HepG2 (cell line): ENCODE measurements around the gene CEP170. TPM values are rescaled to one million over a fixed set of nuclear protein-coding genes. Genes with fewer than 3 reads are reported as not detected.
"Not testable (repeated sequence)": the region's sequence is repeated elsewhere in the genome, so short reads cannot be mapped to it uniquely, and the experiment has no call there.

Experiments
- ATAC-seq: fragments of 200-7000 bp; cut with Tn5 transposase; 3 replicates; pipeline ENCODE4 v1.9.1; 2020; ENCODE audit warnings: mild to moderate bottlenecking, moderate library complexity
- BruUV-seq: library from RNA; stranded (reverse); fragments of 400-500 nt; replicated peaks from 2 replicates; lab custom pipeline; 2021; lab: Mats Ljungman, UMichigan
- CTCF ChIA-PET: fragments of 300-600 bp; formaldehyde crosslinking; extraction: SDS; loops from one replicate; lab custom pipeline; 2021; ENCODE audit warnings: low total read pairs, inconsistent platforms, low intra/inter-chr PET ratio; lab: Yijun Ruan, JAX
- POLR2A ChIA-PET: fragments of 350-600 bp; sonication (Branson Sonifier 250); formaldehyde crosslinking; loops from one replicate; lab custom pipeline; 2020; ENCODE audit warnings: antibody characterized with exemption, inconsistent platforms; lab: Yijun Ruan, JAX
- DNase-seq: peaks from one replicate; pipeline ENCODE4 v3.0.0-alpha.2; 2015; ENCODE audit warnings: low spot score
- FAIRE-seq: peaks from 3 replicates; lab custom pipeline; 2011; peaks lifted over from hg19 to GRCh38; lab: Jason Lieb, UNC
- H2AFZ ChIP-seq: one replicate; pipeline ENCODE4 v1.6.1; 2011; ENCODE audit warnings: low read length, inconsistent platforms
- H3K27ac ChIP-seq: fragments of 300-600 bp; 3 replicates; pipeline ENCODE4 v1.8.0; 2011; ENCODE audit warnings: mixed run types, mild to moderate bottlenecking, mixed read lengths, low read length, inconsistent platforms; ENCODE audit not compliant: insufficient read depth; ENCODE audit errors: extremely low read length
- H3K27me3 ChIP-seq, 2 experiments: fragments of 200-600 bp in 1 of 2; 2 replicates in 1 of 2; 3 replicates in 1 of 2; pipeline versions ENCODE4 v1.6.0 to v1.8.0; 2011; ENCODE audit warnings: low read length in 2 of 2, mild to moderate bottlenecking in 2 of 2, moderate library complexity in 2 of 2, inconsistent platforms in 1 of 2; ENCODE audit not compliant: insufficient read depth in 2 of 2, control insufficient read depth in 1 of 2
- H3K36me3 ChIP-seq, 2 experiments: fragments of 200-600 bp in 1 of 2; replicated peaks in 1 of 2; 2 replicates in 1 of 2; 3 replicates in 1 of 2; pipeline versions ENCODE4 v1.5.1 to v1.8.0; 2011; ENCODE audit warnings: low read length in 2 of 2, inconsistent platforms in 1 of 2; ENCODE audit not compliant: insufficient read depth in 2 of 2, control insufficient read depth in 1 of 2
- H3K4me1 ChIP-seq: 2 replicates; pipeline ENCODE4 v1.5.1; 2012; ENCODE audit warnings: low read length, inconsistent platforms; ENCODE audit not compliant: insufficient read depth
- H3K4me2 ChIP-seq: 2 replicates; pipeline ENCODE4 v1.6.0; 2011; ENCODE audit warnings: low read depth, low read length, inconsistent platforms
- H3K4me3 ChIP-seq, 3 experiments: fragments of 200-600 bp in 1 of 3; sonication (generic), shearing (Covaris generic) in 1 of 3; replicated peaks in 1 of 3; 2 replicates each; pipeline ENCODE4 v1.5.1; 2011 to 2016; ENCODE audit warnings: low read length in 3 of 3, inconsistent platforms in 2 of 3, low read depth in 2 of 3, mild to moderate bottlenecking in 2 of 3, control low read depth in 1 of 3, mixed read lengths in 1 of 3; ENCODE audit not compliant: insufficient read depth in 1 of 3
- H3K79me2 ChIP-seq: one replicate; pipeline ENCODE4 v1.6.1; 2011; ENCODE audit warnings: low read length, inconsistent platforms; ENCODE audit not compliant: insufficient read depth
- H3K9ac ChIP-seq: 2 replicates; pipeline ENCODE4 v1.6.0; 2011; ENCODE audit warnings: mild to moderate bottlenecking, low read depth, low read length, inconsistent platforms; ENCODE audit not compliant: insufficient read depth
- H3K9me3 ChIP-seq: 2 replicates; pipeline ENCODE4 v1.5.1; 2012; ENCODE audit warnings: mild to moderate bottlenecking, low read length
- H4K20me1 ChIP-seq: 2 replicates; pipeline ENCODE4 v1.6.0; 2011; ENCODE audit warnings: inconsistent platforms, mild to moderate bottlenecking, low read length, moderate library complexity; ENCODE audit not compliant: insufficient read depth
- CREB1 ChIP-seq, 2 experiments: fragments of 450-650 bp in 1 of 2; IDR thresholded peaks; 2 replicates each; pipeline ENCODE4 v1.6.1; 2016 to 2017; ENCODE audit warnings: control low read depth in 1 of 2, mild to moderate bottlenecking in 1 of 2, missing compliant biosample characterization in 1 of 2, missing genetic modification characterization in 1 of 2
- HOXA3 ChIP-seq: sonication (generic); formaldehyde crosslinking; IDR thresholded peaks from 2 replicates; pipeline ENCODE4 v1.5.0; 2020; ENCODE audit warnings: missing genetic modification reagents
- ZBTB21 ChIP-seq: sonication (generic); formaldehyde crosslinking; IDR thresholded peaks from 2 replicates; pipeline ENCODE4 v1.4.0; 2020; ENCODE audit warnings: missing genetic modification reagents
- WGBS: methylation state at CpG from one replicate; pipeline ENCODE4 v1.1.6; 2017; ENCODE audit warnings: low lambda C conversion rate; 5-methylcytosine and 5-hydroxymethylcytosine counted together
- in situ Hi-C: cut with HindIII; loops from 2 replicates; pipeline ENCODE4 v1.10.0; 2017; ENCODE audit warnings: low pct_unique_long_range_greater_than_20kb; ENCODE audit not compliant: extremely low pct_ligation_motif_present
- intact Hi-C: fragments of 100-400 bp; cut with micrococcal nuclease; formaldehyde crosslinking; loops from one replicate; pipeline ENCODE4 v1.10.0; 2022; ENCODE audit not compliant: unreplicated experiment
- polyA plus RNA-seq, 8 experiments: library from polyadenylated mRNA; depleted of rRNA in 3 of 8; stranded (reverse) in 7 of 8; unstranded in 1 of 8; fragments of >200 nt; fragmentation: Illumina TruSeq in 4 of 8; extraction: Trizol in 4 of 8; gene quantifications; 2 replicates each; pipeline versions ENCODE4 v1.2.1 to v1.2.3, GENCODE V29; 2011 to 2016; ENCODE audit warnings: low read depth in 4 of 8, missing spikeins in 1 of 8, mixed read lengths in 1 of 8; ENCODE audit not compliant: insufficient read depth in 1 of 8
- small RNA-seq, 3 experiments: library from RNA; depleted of rRNA; stranded (forward); fragments of <200 nt; gene quantifications; one replicate each; pipeline ENCODE3, GENCODE V24; 2012; ENCODE audit warnings: low read depth in 2 of 3, low replicate concordance in 1 of 3; ENCODE audit not compliant: insufficient read length in 3 of 3, insufficient read depth in 2 of 3
- total RNA-seq, 5 experiments: library from RNA; depleted of rRNA; stranded (reverse); fragments of >200 nt; fragmentation: Illumina TruSeq; extraction: Trizol; gene quantifications; 2 replicates each; pipeline ENCODE4 v1.2.3, GENCODE V29; 2016; ENCODE audit warnings: low read depth in 1 of 5

CEP170 gene
- total and polyA plus RNA-seq, 2 of the 13 experiments (the other 11 are each of a cell fraction or from before 2014, with no cell fraction given): 23.0 to 28.6 TPM

DNA sequence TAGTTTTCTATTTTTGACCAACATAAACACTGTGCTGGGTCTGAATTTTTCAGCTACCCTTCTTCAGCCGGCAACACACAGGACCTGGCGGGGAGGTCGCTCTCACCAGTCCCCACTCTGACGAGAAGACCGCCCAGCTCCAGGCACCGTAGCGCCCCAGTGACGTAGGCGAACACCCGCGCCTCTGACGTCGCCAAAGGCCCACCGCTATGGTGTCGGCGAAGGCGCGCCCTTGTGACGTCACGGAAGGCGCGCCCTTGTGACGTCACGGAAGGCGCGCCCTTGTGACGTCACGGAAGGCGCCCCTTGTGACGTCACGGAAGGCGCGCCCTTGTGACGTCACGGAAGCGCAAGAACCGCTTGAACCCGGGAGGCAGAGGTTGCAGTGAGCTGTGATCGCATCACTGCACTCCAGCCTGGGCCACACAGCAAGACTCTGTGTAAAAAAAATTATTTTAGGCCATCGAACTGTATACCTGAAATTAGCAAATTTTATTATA, 153.5 kb downstream of the CEP170 start:
- H3K9ac ChIP-seq; H3K4me1 ChIP-seq; H3K36me3 ChIP-seq; H2AFZ ChIP-seq; POLR2A ChIA-PET; H3K27me3 ChIP-seq; H3K9me3 ChIP-seq; H3K4me2 ChIP-seq; in situ Hi-C loops; H3K27ac ChIP-seq; H3K79me2 ChIP-seq; FAIRE-seq; BruUV-seq; H3K4me3 ChIP-seq; intact Hi-C loops; H4K20me1 ChIP-seq; ATAC-seq; DNase-seq; TF ChIP-seq CREB1 (CRISPR knock-in tag; IDR thresholded peaks at IDR 0.05): not testable (repeated sequence)
- WGBS: 82% methylated on average over 39 of the region's 40 CpGs
- TF ChIP-seq ZBTB21 (CRISPR knock-in tag) (peak; percentile 84; the same call in 1 of the 2 replicates), CREB1 (IDR thresholded peaks at IDR 0.05) (peak; percentile 95), HOXA3 (CRISPR knock-in tag) (peak; percentile 73)
- TF ChIP-seq, all 625 proteins: peak for 3; not testable (repeated sequence) for 622
- CTCF ChIA-PET: not testable (repeated sequence)

DNA sequence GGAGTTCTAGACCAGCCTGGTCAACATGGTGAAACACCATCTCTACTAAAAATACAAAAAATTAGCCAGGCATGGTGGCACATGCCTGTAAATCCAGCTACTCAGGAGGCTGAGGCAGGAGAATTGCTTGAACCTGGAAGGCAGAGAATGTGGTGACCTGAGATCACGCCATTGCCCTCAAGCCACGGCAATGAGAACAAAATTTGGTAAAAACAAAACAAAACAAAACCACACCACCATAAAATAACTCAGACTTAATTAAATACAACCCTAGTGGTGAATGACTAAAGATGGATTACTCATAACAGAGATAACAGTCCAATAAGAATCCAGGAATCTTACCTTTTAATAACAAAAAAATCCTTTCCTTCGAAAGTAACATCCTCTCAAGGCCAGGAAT, 167.7 kb downstream of the CEP170 start:
- H3K4me2 ChIP-seq, POLR2A ChIA-PET, DNase-seq, H3K36me3 ChIP-seq, H2AFZ ChIP-seq, ATAC-seq, H3K4me1 ChIP-seq, BruUV-seq, intact Hi-C loops, FAIRE-seq, H3K27ac ChIP-seq, H3K4me3 ChIP-seq, CTCF ChIA-PET, H3K9ac ChIP-seq, H4K20me1 ChIP-seq, in situ Hi-C loops, H3K27me3 ChIP-seq, H3K79me2 ChIP-seq, H3K9me3 ChIP-seq: not testable (repeated sequence)
- 62% methylated on average over 3 of the region's 3 CpGs for WGBS

Small RNA genes lying within 50 kb of the gene (small RNA-seq; reads per million reads assigned to genes)
- gene RNU6-747P: 0 reads per million in 3 experiments

Other genes starting within 250 kb of the CEP170 start
- 9.5 and 10.1 TPM in 2 replicates for gene SDCCAG8, start 760 bp upstream of the CEP170 start, total RNA-seq (2016; rRNA removed; fragmentation: Illumina TruSeq; extraction: Trizol)
- 11.4 and 13.4 TPM in 2 replicates for gene SDCCAG8, start 760 bp upstream of the CEP170 start, polyA plus RNA-seq (2011; rRNA removed)